Vagina (tissue), 2 donors: ENCODE results near the gene TEX22. TPM values are rescaled to one million over a fixed set of nuclear protein-coding genes. Genes with fewer than 3 reads are reported as not detected.

ENCODE experiments used
- DNase-seq, 2 donors: peaks; one replicate each; pipeline ENCODE4 v3.0.0-alpha.2; 2017; ENCODE audit errors: extremely low spot score in 2 of 2
- H3K27ac ChIP-seq: fragments of 200-600 bp; sonication (generic); one replicate; pipeline ENCODE4 v1.5.1; 2019
- H3K27me3 ChIP-seq: fragments of 200-600 bp; sonication (generic); one replicate; pipeline ENCODE4 v1.5.1; 2019
- H3K36me3 ChIP-seq, 2 donors: fragments of 200-600 bp; sonication (generic); one replicate each; pipeline ENCODE4 v1.5.1; 2017 to 2019
- H3K4me1 ChIP-seq: fragments of 200-600 bp; sonication (generic); one replicate; pipeline ENCODE4 v1.5.1; 2019
- H3K4me3 ChIP-seq, 2 donors: fragments of 200-600 bp; sonication (generic); 1 replicate in 1 of 2; 2 replicates in 1 of 2; pipeline ENCODE4 v1.5.1; 2016 to 2019
- H3K9me3 ChIP-seq: fragments of 200-600 bp; sonication (generic); one replicate; pipeline ENCODE4 v1.5.1; 2019
- CTCF ChIP-seq, 3 experiments: fragments of 450-650 bp in 2 of 3; fragments of 200-600 bp in 1 of 3; sonication (generic) in 1 of 3; IDR thresholded peaks; one replicate each; pipeline ENCODE4 v1.5.1; 2017 to 2019; ENCODE audit warnings: antibody characterized with exemption in 3 of 3, mild to moderate bottlenecking in 2 of 3, moderate library complexity in 2 of 3
- POLR2A ChIP-seq, 2 donors: fragments of 450-650 bp; IDR thresholded peaks; one replicate each; pipeline ENCODE4 v1.6.1; 2017; ENCODE audit warnings: antibody characterized with exemption in 2 of 2, mild to moderate bottlenecking in 2 of 2, moderate library complexity in 2 of 2
- POLR2AphosphoS5 ChIP-seq, 2 donors: sonication (generic); formaldehyde crosslinking; IDR thresholded peaks; one replicate each; pipeline ENCODE4 v1.9.0; 2017; ENCODE audit warnings: antibody characterized with exemption in 2 of 2, mild to moderate bottlenecking in 2 of 2, low read depth in 1 of 2; ENCODE audit not compliant: insufficient read depth in 1 of 2
- intact Hi-C: fragments of 100-400 bp; cut with DNase I; formaldehyde crosslinking; loops from one replicate; pipeline ENCODE4 v1.15.1; 2023
- total RNA-seq: library from RNA; depleted of rRNA; stranded (reverse); fragments of >200 nt; gene quantifications from one replicate; pipeline ENCODE4 v1.2.3, GENCODE V29; 2016

Gene TEX22
- total RNA-seq, 1 donor from 2014 or later, result not detected

- TF ChIP-seq POLR2AphosphoS5 (IDR thresholded peaks at IDR 0.05; ENCODE audit: insufficient read depth in 1 of 2, low read depth in 1 of 2) (no peak), CTCF (IDR thresholded peaks at IDR 0.05) (no peak), POLR2A (IDR thresholded peaks at IDR 0.05) (no peak)
- intact Hi-C loops, result no loop called here
- H3K4me1 ChIP-seq, result peaks cover 12% of the 10 kb centered on the region
- DNase-seq, result no peak
- H3K27me3 ChIP-seq, result no peaks in the 10 kb centered on the region
- H3K27ac ChIP-seq, result no peak overlapping the region
- no peaks in the 10 kb centered on the region for H3K9me3 ChIP-seq
- H3K36me3 ChIP-seq, result peaks cover 0 to 34% of the 10 kb centered on the region in 2 donors
- H3K4me3 ChIP-seq, result no peak overlapping the region
Measured at GRCh38 chr14:105450123-105450505, 51.8 kb downstream of the TEX22 start.

- Histone ChIP-seq H3K36me3 (peaks cover 0 to 43% of the 10 kb centered on the region in 2 donors), H3K4me1 (peaks cover 12% of the 10 kb centered on the region), H3K27ac (no peak overlapping the region), H3K9me3 (no peaks in the 10 kb centered on the region), H3K27me3 (no peaks in the 10 kb centered on the region), H3K4me3 (no peak overlapping the region)
- DNase-seq, result no peak
- intact Hi-C loops, result no loop called here
- TF ChIP-seq CTCF (IDR thresholded peaks at IDR 0.05), result no peak
- no peak for TF ChIP-seq POLR2A (IDR thresholded peaks at IDR 0.05)
- TF ChIP-seq POLR2AphosphoS5 (IDR thresholded peaks at IDR 0.05; ENCODE audit: insufficient read depth in 1 of 2, low read depth in 1 of 2), result no peak
Measured at GRCh38 chr14:105450864-105451720, 52.8 kb downstream of the TEX22 start.

- no peak overlapping the region for H3K27ac ChIP-seq
- no peak for DNase-seq
Measured at GRCh38 chr14:105452963-105453362, 54.6 kb downstream of the TEX22 start.

GRCh38 chr14:105453847-105454246 lies 55.5 kb downstream of the TEX22 start:
- Histone ChIP-seq H3K4me3 (no peak overlapping the region), H3K27ac (no peak overlapping the region), H3K9me3 (no peaks in the 10 kb centered on the region), H3K36me3 (peaks cover 0 to 52% of the 10 kb centered on the region in 2 donors), H3K27me3 (no peaks in the 10 kb centered on the region), H3K4me1 (peaks cover 5% of the 10 kb centered on the region)
- intact Hi-C loops, result no loop called here
- no peak for DNase-seq
- TF ChIP-seq CTCF (IDR thresholded peaks at IDR 0.05) (no peak), POLR2A (IDR thresholded peaks at IDR 0.05) (no peak), POLR2AphosphoS5 (IDR thresholded peaks at IDR 0.05; ENCODE audit: insufficient read depth in 1 of 2, low read depth in 1 of 2) (no peak)

More at GRCh38 chr14:105452963-105453362, 54.6 kb downstream of the TEX22 start:
- intact Hi-C loops, result no loop called here
- peaks cover 0 to 52% of the 10 kb centered on the region in 2 donors for H3K36me3 ChIP-seq
- H3K4me1 ChIP-seq, result peaks cover 12% of the 10 kb centered on the region
- no peak for TF ChIP-seq POLR2A (IDR thresholded peaks at IDR 0.05)
- no peak for TF ChIP-seq CTCF (IDR thresholded peaks at IDR 0.05)
- TF ChIP-seq POLR2AphosphoS5 (IDR thresholded peaks at IDR 0.05; ENCODE audit: insufficient read depth in 1 of 2, low read depth in 1 of 2), result no peak
- no peaks in the 10 kb centered on the region for H3K27me3 ChIP-seq
- H3K4me3 ChIP-seq, result no peak overlapping the region
- no peaks in the 10 kb centered on the region for H3K9me3 ChIP-seq

- H3K9me3 ChIP-seq, result no peaks in the 10 kb centered on the region
- intact Hi-C loops, result no loop called here
Measured at GRCh38 chr14:105455086-105455640, 56.8 kb downstream of the TEX22 start.

More at GRCh38 chr14:105455086-105455640, 56.8 kb downstream of the TEX22 start:
- H3K4me3 ChIP-seq, result no peak overlapping the region
- TF ChIP-seq POLR2A (IDR thresholded peaks at IDR 0.05) (no peak), POLR2AphosphoS5 (IDR thresholded peaks at IDR 0.05; ENCODE audit: insufficient read depth in 1 of 2, low read depth in 1 of 2) (no peak), CTCF (IDR thresholded peaks at IDR 0.05) (no peak)
- H3K36me3 ChIP-seq, result peaks cover 0 to 48% of the 10 kb centered on the region in 2 donors
- no peaks in the 10 kb centered on the region for H3K27me3 ChIP-seq
- no peak for DNase-seq
- H3K4me1 ChIP-seq, result no peaks in the 10 kb centered on the region
- H3K27ac ChIP-seq, result no peak overlapping the region
